ENCODE data around the gene CNTN1.

The CNTN1 gene

DNA sequence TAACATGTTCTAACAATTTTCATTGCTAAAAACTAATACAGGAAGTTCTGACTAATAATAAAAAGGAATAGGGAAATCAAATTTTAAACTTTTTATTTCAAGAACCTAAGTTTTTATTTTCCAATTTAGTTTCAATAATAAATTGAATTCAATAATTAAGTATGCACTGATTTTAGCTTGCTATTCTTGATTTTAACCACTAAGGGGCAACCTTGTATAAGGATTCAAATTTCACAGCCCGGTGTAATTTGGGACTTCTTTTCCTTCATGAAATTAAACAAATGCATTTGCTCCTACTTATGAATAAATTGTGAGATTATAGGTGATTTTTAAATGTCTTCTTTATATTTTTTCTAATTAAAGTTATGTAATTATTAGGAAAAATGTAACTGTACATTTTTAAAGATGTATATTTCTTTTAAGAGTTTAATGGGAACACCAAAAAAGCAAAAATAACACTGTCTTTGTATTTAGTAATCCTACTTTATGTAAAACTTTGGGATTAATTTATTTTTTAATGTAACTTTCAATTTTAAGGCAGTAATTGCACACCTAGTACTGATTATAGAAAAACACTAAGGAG, 254.5 kb downstream of the CNTN1 start:
- no peaks in the 10 kb centered on the region for H3K36me3 ChIP-seq (ENCODE audit: insufficient read depth, low read length)
- H3K4me3 ChIP-seq, result no peak overlapping the region
- no peak for TF ChIP-seq POLR2AphosphoS5 (IDR thresholded peaks at IDR 0.05; ENCODE audit: borderline replicate concordance, low read depth, low read length)
- no peak for TF ChIP-seq FOXP2 (optimal IDR thresholded peaks at IDR 0.05; ENCODE audit: control extremely low read depth, extremely low read length, insufficient read depth)
- no peak for TF ChIP-seq EZH2 (IDR thresholded peaks at IDR 0.05)
- H3K27ac ChIP-seq, result peak overlapping the region; percentile 70; the same call in 1 of the 2 replicates
- peak; percentile 66 for DNase-seq (ENCODE audit: low read depth, low spot score)
- peak overlapping the region; percentile 6 for H3K9ac ChIP-seq (ENCODE audit: insufficient read length)
- H3K9me3 ChIP-seq (ENCODE audit: low read depth, low read length), result no peaks in the 10 kb centered on the region

DNA sequence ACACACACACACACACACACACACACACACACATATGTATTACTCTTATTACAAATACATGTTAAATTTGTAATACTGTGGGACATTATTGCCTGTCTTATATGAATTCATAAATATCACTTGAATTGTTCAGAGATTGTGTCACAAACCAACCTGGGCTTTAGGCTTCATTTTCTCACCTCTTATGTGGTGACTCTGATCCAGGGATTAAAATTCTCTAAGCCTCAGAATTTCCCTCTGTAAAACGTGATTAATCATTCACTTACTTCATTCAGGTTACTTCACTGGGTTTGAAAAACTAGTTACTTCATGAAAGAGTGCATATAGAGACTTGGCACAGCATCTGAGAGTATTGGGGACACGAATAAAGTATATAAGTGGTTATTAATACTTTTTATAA, 255.6 kb downstream of the CNTN1 start:
- Histone ChIP-seq H3K27ac (peak overlapping the region; percentile 56; the same call in 1 of the 2 replicates), H3K4me3 (no peak overlapping the region), H3K9ac (ENCODE audit: insufficient read length) (no peak overlapping the region), H3K36me3 (ENCODE audit: insufficient read depth, low read length) (no peaks in the 10 kb centered on the region), H3K9me3 (ENCODE audit: low read depth, low read length) (no peaks in the 10 kb centered on the region)
- DNase-seq (ENCODE audit: low read depth, low spot score), result no peak
- no peak for TF ChIP-seq POLR2AphosphoS5 (IDR thresholded peaks at IDR 0.05; ENCODE audit: borderline replicate concordance, low read depth, low read length)
- no peak for TF ChIP-seq EZH2 (IDR thresholded peaks at IDR 0.05)
- TF ChIP-seq FOXP2 (optimal IDR thresholded peaks at IDR 0.05; ENCODE audit: control extremely low read depth, extremely low read length, insufficient read depth), result no peak

DNA sequence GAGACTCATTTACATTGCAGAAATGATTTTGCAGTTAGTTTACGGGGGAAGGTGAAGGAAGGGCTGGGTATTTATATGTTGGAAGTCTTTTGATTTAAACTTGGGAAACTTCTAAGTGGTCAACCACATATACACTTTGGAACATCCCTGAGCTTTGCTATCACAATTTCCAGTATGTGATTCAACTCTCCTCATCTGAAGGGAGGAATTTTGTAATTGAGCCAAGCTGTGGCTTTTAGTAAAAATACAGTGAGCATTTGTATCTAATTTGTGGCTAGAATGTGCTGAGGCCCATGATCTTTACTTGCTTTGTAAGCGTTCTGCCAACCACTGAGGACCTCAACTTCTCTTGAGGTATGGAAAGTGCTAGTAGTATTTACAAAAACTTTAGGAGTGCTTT, 260.8 kb downstream of the CNTN1 start:
- TF ChIP-seq FOXP2 (optimal IDR thresholded peaks at IDR 0.05; ENCODE audit: control extremely low read depth, extremely low read length, insufficient read depth), result no peak
- peak; percentile 21; the same call in 1 of the 2 replicates for TF ChIP-seq POLR2AphosphoS5 (IDR thresholded peaks at IDR 0.05; ENCODE audit: borderline replicate concordance, low read depth, low read length)
- no peak for TF ChIP-seq EZH2 (IDR thresholded peaks at IDR 0.05)
- DNase-seq (ENCODE audit: low read depth, low spot score), result peak; percentile 60
- H3K27ac ChIP-seq, result peak overlapping the region; percentile 90
- H3K4me3 ChIP-seq, result peak overlapping the region; percentile 58
- H3K9me3 ChIP-seq (ENCODE audit: low read depth, low read length), result no peaks in the 10 kb centered on the region
- peak overlapping the region; percentile 40 for H3K9ac ChIP-seq (ENCODE audit: insufficient read length)
- no peaks in the 10 kb centered on the region for H3K36me3 ChIP-seq (ENCODE audit: insufficient read depth, low read length)

GRCh38 chr12:40957417-40957816, 265.2 kb downstream of the CNTN1 start:
- no peak for TF ChIP-seq EZH2 (IDR thresholded peaks at IDR 0.05)
- TF ChIP-seq POLR2AphosphoS5 (IDR thresholded peaks at IDR 0.05; ENCODE audit: borderline replicate concordance, low read depth, low read length), result no peak
- TF ChIP-seq FOXP2 (optimal IDR thresholded peaks at IDR 0.05; ENCODE audit: control extremely low read depth, extremely low read length, insufficient read depth), result no peak
- Histone ChIP-seq H3K4me3 (no peak overlapping the region), H3K9me3 (ENCODE audit: low read depth, low read length) (no peaks in the 10 kb centered on the region), H3K27ac (no peak overlapping the region), H3K36me3 (ENCODE audit: insufficient read depth, low read length) (no peaks in the 10 kb centered on the region), H3K9ac (ENCODE audit: insufficient read length) (no peak overlapping the region)
- DNase-seq (ENCODE audit: low read depth, low spot score), result no peak

DNA sequence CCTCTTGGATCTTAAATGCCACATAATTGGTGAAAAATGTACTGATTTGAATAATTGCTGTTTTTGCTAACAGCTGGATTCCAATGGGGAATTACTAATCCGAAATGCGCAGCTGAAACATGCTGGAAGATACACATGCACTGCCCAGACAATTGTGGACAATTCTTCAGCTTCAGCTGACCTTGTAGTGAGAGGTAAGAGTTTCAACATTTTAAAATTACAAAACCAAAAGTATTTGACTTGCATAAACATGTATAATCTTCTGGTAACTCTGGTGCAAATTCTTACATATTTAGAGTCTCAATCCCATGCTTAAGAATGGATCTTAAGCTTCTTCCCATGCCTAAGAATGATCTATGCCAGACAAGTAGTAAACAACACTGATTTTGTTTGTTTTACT, 266.8 kb downstream of the CNTN1 start:
- TF ChIP-seq EZH2 (IDR thresholded peaks at IDR 0.05) (no peak), FOXP2 (optimal IDR thresholded peaks at IDR 0.05; ENCODE audit: control extremely low read depth, extremely low read length, insufficient read depth) (no peak), POLR2AphosphoS5 (IDR thresholded peaks at IDR 0.05; ENCODE audit: borderline replicate concordance, low read depth, low read length) (no peak)
- no peak overlapping the region for H3K4me3 ChIP-seq
- no peaks in the 10 kb centered on the region for H3K9me3 ChIP-seq (ENCODE audit: low read depth, low read length)
- H3K27ac ChIP-seq, result peak overlapping the region; percentile 21; the same call in 1 of the 2 replicates
- DNase-seq (ENCODE audit: low read depth, low spot score), result no peak
- no peaks in the 10 kb centered on the region for H3K36me3 ChIP-seq (ENCODE audit: insufficient read depth, low read length)
- H3K9ac ChIP-seq (ENCODE audit: insufficient read length), result no peak overlapping the region

- Histone ChIP-seq H3K4me3 (no peak overlapping the region), H3K9ac (ENCODE audit: insufficient read length) (no peak overlapping the region), H3K36me3 (ENCODE audit: insufficient read depth, low read length) (no peaks in the 10 kb centered on the region), H3K9me3 (ENCODE audit: low read depth, low read length) (no peaks in the 10 kb centered on the region), H3K27ac (no peak overlapping the region)
- DNase-seq (ENCODE audit: low read depth, low spot score), result no peak
- no peak for TF ChIP-seq POLR2AphosphoS5 (IDR thresholded peaks at IDR 0.05; ENCODE audit: borderline replicate concordance, low read depth, low read length)
- TF ChIP-seq EZH2 (IDR thresholded peaks at IDR 0.05), result no peak
- TF ChIP-seq FOXP2 (optimal IDR thresholded peaks at IDR 0.05; ENCODE audit: control extremely low read depth, extremely low read length, insufficient read depth), result no peak
These were observed 271.5 kb downstream of the CNTN1 start for GRCh38 chr12:40963751-40964150.

- no peaks in the 10 kb centered on the region for H3K36me3 ChIP-seq (ENCODE audit: insufficient read depth, low read length)
- DNase-seq (ENCODE audit: low read depth, low spot score), result no peak
- no peak for TF ChIP-seq EZH2 (IDR thresholded peaks at IDR 0.05)
- H3K9me3 ChIP-seq (ENCODE audit: low read depth, low read length), result no peaks in the 10 kb centered on the region
- H3K27ac ChIP-seq, result no peak overlapping the region
- H3K4me3 ChIP-seq, result no peak overlapping the region
- H3K9ac ChIP-seq (ENCODE audit: insufficient read length), result no peak overlapping the region
These were observed 277.6 kb downstream of the CNTN1 start for GRCh38 chr12:40969796-40970195.

DNA sequence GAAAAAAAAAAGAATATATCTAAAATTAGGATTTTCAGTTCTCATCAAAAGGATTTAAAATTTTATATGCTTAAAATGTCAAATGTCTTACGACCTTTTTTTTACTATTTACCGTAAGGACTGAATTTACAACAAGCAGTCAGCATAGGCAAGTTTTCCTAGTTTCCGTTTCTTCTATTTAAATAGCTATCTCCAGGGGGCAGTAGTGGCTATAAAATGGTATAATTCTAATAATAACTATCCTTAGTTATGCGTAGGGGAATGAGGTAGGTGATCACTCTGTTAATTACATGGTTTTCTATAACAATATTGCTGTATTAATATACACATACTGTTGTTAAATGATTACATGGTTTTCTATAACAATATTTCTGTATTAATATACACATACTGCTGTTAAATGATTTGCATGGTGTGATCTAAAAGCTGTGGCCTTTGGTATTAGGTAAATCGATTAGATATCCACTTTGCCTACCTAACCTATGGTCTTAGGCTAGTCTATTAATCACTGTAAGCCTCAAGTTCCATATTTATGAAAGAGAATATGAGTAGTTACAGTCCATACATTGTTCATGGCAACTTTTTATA, 278.2 kb downstream of the CNTN1 start:
- Histone ChIP-seq H3K27ac (no peak overlapping the region), H3K9ac (ENCODE audit: insufficient read length) (no peak overlapping the region), H3K4me3 (no peak overlapping the region), H3K9me3 (ENCODE audit: low read depth, low read length) (no peaks in the 10 kb centered on the region), H3K36me3 (ENCODE audit: insufficient read depth, low read length) (no peaks in the 10 kb centered on the region)
- DNase-seq (ENCODE audit: low read depth, low spot score), result no peak
- TF ChIP-seq FOXP2 (optimal IDR thresholded peaks at IDR 0.05; ENCODE audit: control extremely low read depth, extremely low read length, insufficient read depth) (no peak), POLR2AphosphoS5 (IDR thresholded peaks at IDR 0.05; ENCODE audit: borderline replicate concordance, low read depth, low read length) (no peak), EZH2 (IDR thresholded peaks at IDR 0.05) (no peak)

GRCh38 chr12:40971911-40972310, 279.7 kb downstream of the CNTN1 start:
- Histone ChIP-seq H3K9ac (ENCODE audit: insufficient read length) (no peak overlapping the region), H3K27ac (peak overlapping the region; percentile 38; the same call in 1 of the 2 replicates), H3K4me3 (no peak overlapping the region), H3K9me3 (ENCODE audit: low read depth, low read length) (no peaks in the 10 kb centered on the region), H3K36me3 (ENCODE audit: insufficient read depth, low read length) (no peaks in the 10 kb centered on the region)
- no peak for TF ChIP-seq EZH2 (IDR thresholded peaks at IDR 0.05)
- no peak for TF ChIP-seq POLR2AphosphoS5 (IDR thresholded peaks at IDR 0.05; ENCODE audit: borderline replicate concordance, low read depth, low read length)
- no peak for TF ChIP-seq FOXP2 (optimal IDR thresholded peaks at IDR 0.05; ENCODE audit: control extremely low read depth, extremely low read length, insufficient read depth)
- DNase-seq (ENCODE audit: low read depth, low spot score), result no peak

Measured in SK-N-MC (cell line).